COLO829 (cell line): Measurements from ENCODE around the gene SLX9.

Experiments used
- DNase-seq: peaks from one replicate; pipeline ENCODE4 v3.0.0; 2012; ENCODE audit warnings: low spot score

The SLX9 gene

GRCh38 chr21:45003331-45004058 is 63.7 kb downstream of the SLX9 start:
- DNase-seq, result no peak

- no peak for DNase-seq
Observed at GRCh38 chr21:45004059-45004422, 64.2 kb downstream of the SLX9 start.

- DNase-seq, result no peak
Observed at GRCh38 chr21:45004481-45005247, 64.8 kb downstream of the SLX9 start.

GRCh38 chr21:45006536-45007095 is 66.8 kb downstream of the SLX9 start:
- DNase-seq, result no peak

- DNase-seq, result no peak
Observed at GRCh38 chr21:45009616-45010015, 69.8 kb downstream of the SLX9 start.

GRCh38 chr21:45010096-45010495 is 70.3 kb downstream of the SLX9 start:
- DNase-seq, result peak; percentile 98

GRCh38 chr21:45010860-45011259 is 71.0 kb downstream of the SLX9 start:
- no peak for DNase-seq

- no peak for DNase-seq
Observed at GRCh38 chr21:45011426-45011825, 71.6 kb downstream of the SLX9 start.

- peak; percentile 35 for DNase-seq
Observed at GRCh38 chr21:45011911-45012661, 72.3 kb downstream of the SLX9 start.

GRCh38 chr21:45012662-45013259 is 72.9 kb downstream of the SLX9 start:
- no peak for DNase-seq

GRCh38 chr21:45013260-45013841 is 73.5 kb downstream of the SLX9 start:
- no peak for DNase-seq

- DNase-seq, result no peak
Observed at GRCh38 chr21:45014747-45015468, 75.1 kb downstream of the SLX9 start.

- no peak for DNase-seq
Observed at GRCh38 chr21:45015469-45015860, 75.6 kb downstream of the SLX9 start.

GRCh38 chr21:45016031-45016405 is 76.2 kb downstream of the SLX9 start:
- DNase-seq, result no peak

GRCh38 chr21:45016406-45017038 is 76.7 kb downstream of the SLX9 start:
- no peak for DNase-seq

- DNase-seq, result no peak
Observed at GRCh38 chr21:45017039-45017960, 77.5 kb downstream of the SLX9 start.

GRCh38 chr21:45018131-45019075 is 78.6 kb downstream of the SLX9 start:
- DNase-seq, result no peak
